Measurements from ENCODE around the gene TSR1. TPM values are rescaled to one million over a fixed set of nuclear protein-coding genes. Genes with fewer than 3 reads are reported as not detected.

The TSR1 gene
- total RNA-seq, 1 donor from 2014 or later = 36.4 TPM

DNA sequence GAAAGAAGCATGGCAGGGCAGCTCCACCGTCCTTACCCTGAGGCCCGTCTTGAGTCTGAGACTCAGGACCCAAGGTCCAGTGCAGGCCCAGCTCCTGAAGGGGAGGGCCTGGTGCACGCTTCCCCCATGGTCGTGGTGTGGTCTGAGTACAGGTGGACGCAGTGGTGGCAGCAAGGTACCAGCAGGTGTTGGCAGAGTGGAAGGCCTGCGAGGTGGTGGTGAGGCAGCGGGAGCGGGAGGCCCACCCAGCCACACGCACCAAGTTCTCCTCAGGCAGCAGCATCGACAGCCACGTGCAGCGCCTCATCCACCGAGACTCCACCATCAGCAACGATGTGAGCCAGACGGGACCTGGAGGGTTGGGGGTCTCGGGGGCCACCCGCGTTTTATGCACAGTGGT lies 36.9 kb upstream of the TSR1 start:
- DNase-seq (ENCODE audit: low read depth) = no peak
- no peaks in the 10 kb centered on the region for H3K9me3 Mint-ChIP-seq (ENCODE audit: unreplicated experiment)
- no peak overlapping the region for H3K4me3 ChIP-seq (ENCODE audit: insufficient read depth, low read depth, low read length)
- H4K20me1 ChIP-seq (ENCODE audit: insufficient read depth, low read length) = peaks cover 7% of the 10 kb centered on the region
- no peak overlapping the region for H3K4me3 Mint-ChIP-seq (ENCODE audit: unreplicated experiment)
- no peaks in the 10 kb centered on the region for H3K27me3 Mint-ChIP-seq (ENCODE audit: low read depth, unreplicated experiment)
- H3K4me1 Mint-ChIP-seq (ENCODE audit: low read depth, unreplicated experiment) = peaks cover 2% of the 10 kb centered on the region
- no peak overlapping the region for H3K4me2 ChIP-seq (ENCODE audit: low read length)
- H3K4me1 ChIP-seq (ENCODE audit: insufficient read depth, low read length) = no peaks in the 10 kb centered on the region
- no peaks in the 10 kb centered on the region for H3K27me3 ChIP-seq (ENCODE audit: insufficient read depth, low read length)
- FAIRE-seq = no peak
- no peaks in the 10 kb centered on the region for H3K79me2 ChIP-seq (ENCODE audit: insufficient read depth, low read length)
- H3K9ac ChIP-seq (ENCODE audit: low read length) = no peak overlapping the region
- no peak overlapping the region for H3K27ac Mint-ChIP-seq (ENCODE audit: unreplicated experiment)
- peaks cover 12% of the 10 kb centered on the region for H3K36me3 Mint-ChIP-seq (ENCODE audit: low read depth, unreplicated experiment)
- H3K27ac ChIP-seq (ENCODE audit: low read depth, low read length) = no peak overlapping the region
- H3K36me3 ChIP-seq (ENCODE audit: insufficient read depth, low read length) = peaks cover 5% of the 10 kb centered on the region
- no peak overlapping the region for H2AFZ ChIP-seq (ENCODE audit: low read depth, low read length)
- TF ChIP-seq, protein P1, sequence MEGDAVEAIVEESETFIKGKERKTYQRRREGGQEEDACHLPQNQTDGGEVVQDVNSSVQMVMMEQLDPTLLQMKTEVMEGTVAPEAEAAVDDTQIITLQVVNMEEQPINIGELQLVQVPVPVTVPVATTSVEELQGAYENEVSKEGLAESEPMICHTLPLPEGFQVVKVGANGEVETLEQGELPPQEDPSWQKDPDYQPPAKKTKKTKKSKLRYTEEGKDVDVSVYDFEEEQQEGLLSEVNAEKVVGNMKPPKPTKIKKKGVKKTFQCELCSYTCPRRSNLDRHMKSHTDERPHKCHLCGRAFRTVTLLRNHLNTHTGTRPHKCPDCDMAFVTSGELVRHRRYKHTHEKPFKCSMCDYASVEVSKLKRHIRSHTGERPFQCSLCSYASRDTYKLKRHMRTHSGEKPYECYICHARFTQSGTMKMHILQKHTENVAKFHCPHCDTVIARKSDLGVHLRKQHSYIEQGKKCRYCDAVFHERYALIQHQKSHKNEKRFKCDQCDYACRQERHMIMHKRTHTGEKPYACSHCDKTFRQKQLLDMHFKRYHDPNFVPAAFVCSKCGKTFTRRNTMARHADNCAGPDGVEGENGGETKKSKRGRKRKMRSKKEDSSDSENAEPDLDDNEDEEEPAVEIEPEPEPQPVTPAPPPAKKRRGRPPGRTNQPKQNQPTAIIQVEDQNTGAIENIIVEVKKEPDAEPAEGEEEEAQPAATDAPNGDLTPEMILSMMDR (IDR thresholded peaks at IDR 0.05; ENCODE audit: insufficient read depth, low read depth, low read length) = no peak
- no peak for TF ChIP-seq EZH2 (IDR thresholded peaks at IDR 0.05; ENCODE audit: insufficient read depth, low read length)
- no peaks in the 10 kb centered on the region for H3K9me3 ChIP-seq (ENCODE audit: insufficient read depth, low read depth, low read length)

DNA sequence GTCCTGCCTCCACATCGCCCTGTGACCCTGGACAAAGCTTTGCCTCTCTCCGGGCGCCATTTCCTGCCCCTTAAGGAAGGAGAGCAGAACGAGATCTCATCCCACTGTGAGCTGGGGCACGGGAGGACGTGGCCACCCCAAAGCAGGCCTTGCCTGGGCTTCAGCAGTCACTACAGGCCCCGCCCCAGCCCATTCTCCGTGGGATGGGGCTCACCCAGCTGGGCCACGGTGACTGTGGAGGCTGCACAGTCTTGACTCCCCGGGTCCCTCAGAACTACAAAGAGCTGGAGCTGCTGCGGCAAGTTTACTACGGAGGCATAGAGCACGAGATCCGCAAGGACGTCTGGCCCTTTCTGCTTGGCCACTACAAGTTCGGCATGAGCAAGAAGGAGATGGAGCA lies 36.4 kb upstream of the TSR1 start:
- FAIRE-seq = no peak
- no peak overlapping the region for H3K27ac ChIP-seq (ENCODE audit: low read depth, low read length)
- Mint-ChIP-seq H3K9me3 (ENCODE audit: unreplicated experiment) (no peaks in the 10 kb centered on the region), H3K4me1 (ENCODE audit: low read depth, unreplicated experiment) (peaks cover 2% of the 10 kb centered on the region), H3K27ac (ENCODE audit: unreplicated experiment) (no peak overlapping the region), H3K4me3 (ENCODE audit: unreplicated experiment) (no peak overlapping the region), H3K36me3 (ENCODE audit: low read depth, unreplicated experiment) (peaks cover 11% of the 10 kb centered on the region), H3K27me3 (ENCODE audit: low read depth, unreplicated experiment) (no peaks in the 10 kb centered on the region)
- TF ChIP-seq, protein P1 (IDR thresholded peaks at IDR 0.05; ENCODE audit: insufficient read depth, low read depth, low read length) = no peak
- no peak for TF ChIP-seq EZH2 (IDR thresholded peaks at IDR 0.05; ENCODE audit: insufficient read depth, low read length)
- H4K20me1 ChIP-seq (ENCODE audit: insufficient read depth, low read length) = peaks cover 12% of the 10 kb centered on the region
- H3K4me2 ChIP-seq (ENCODE audit: low read length) = no peak overlapping the region
- no peaks in the 10 kb centered on the region for H3K9me3 ChIP-seq (ENCODE audit: insufficient read depth, low read depth, low read length)
- no peak overlapping the region for H2AFZ ChIP-seq (ENCODE audit: low read depth, low read length)
- peaks cover 5% of the 10 kb centered on the region for H3K36me3 ChIP-seq (ENCODE audit: insufficient read depth, low read length)
- DNase-seq (ENCODE audit: low read depth) = no peak
- H3K79me2 ChIP-seq (ENCODE audit: insufficient read depth, low read length) = no peaks in the 10 kb centered on the region
- H3K4me3 ChIP-seq (ENCODE audit: insufficient read depth, low read depth, low read length) = no peak overlapping the region
- H3K27me3 ChIP-seq (ENCODE audit: insufficient read depth, low read length) = no peaks in the 10 kb centered on the region
- no peak overlapping the region for H3K9ac ChIP-seq (ENCODE audit: low read length)
- H3K4me1 ChIP-seq (ENCODE audit: insufficient read depth, low read length) = no peaks in the 10 kb centered on the region

- Histone ChIP-seq H3K36me3 (ENCODE audit: insufficient read depth, low read length) (peaks cover 5% of the 10 kb centered on the region), H3K27ac (ENCODE audit: low read depth, low read length) (no peak overlapping the region), H2AFZ (ENCODE audit: low read depth, low read length) (no peak overlapping the region), H4K20me1 (ENCODE audit: insufficient read depth, low read length) (peaks cover 15% of the 10 kb centered on the region), H3K9ac (ENCODE audit: low read length) (no peak overlapping the region), H3K4me1 (ENCODE audit: insufficient read depth, low read length) (no peaks in the 10 kb centered on the region), H3K9me3 (ENCODE audit: insufficient read depth, low read depth, low read length) (no peaks in the 10 kb centered on the region), H3K79me2 (ENCODE audit: insufficient read depth, low read length) (no peaks in the 10 kb centered on the region), H3K4me2 (ENCODE audit: low read length) (no peak overlapping the region), H3K27me3 (ENCODE audit: insufficient read depth, low read length) (no peaks in the 10 kb centered on the region), H3K4me3 (ENCODE audit: insufficient read depth, low read depth, low read length) (no peak overlapping the region)
- H3K27ac Mint-ChIP-seq (ENCODE audit: unreplicated experiment) = no peak overlapping the region
- no peaks in the 10 kb centered on the region for H3K9me3 Mint-ChIP-seq (ENCODE audit: unreplicated experiment)
- no peak overlapping the region for H3K4me3 Mint-ChIP-seq (ENCODE audit: unreplicated experiment)
- FAIRE-seq (no peak), DNase-seq (ENCODE audit: low read depth) (no peak)
- H3K4me1 Mint-ChIP-seq (ENCODE audit: low read depth, unreplicated experiment) = peaks cover 2% of the 10 kb centered on the region
- H3K36me3 Mint-ChIP-seq (ENCODE audit: low read depth, unreplicated experiment) = peaks cover 10% of the 10 kb centered on the region
- no peak for TF ChIP-seq EZH2 (IDR thresholded peaks at IDR 0.05; ENCODE audit: insufficient read depth, low read length)
- TF ChIP-seq, protein P1 (IDR thresholded peaks at IDR 0.05; ENCODE audit: insufficient read depth, low read depth, low read length) = no peak
- no peaks in the 10 kb centered on the region for H3K27me3 Mint-ChIP-seq (ENCODE audit: low read depth, unreplicated experiment)
Observed at GRCh38 chr17:2372180-2372579, 35.9 kb upstream of the TSR1 start.
